ENCODE results near the gene AARS2.

- TF ChIP-seq CTCF (IDR thresholded peaks at IDR 0.05; ENCODE audit: low read depth, low read length, poor library complexity, severe bottlenecking) (no peak), EZH2phosphoT487 (IDR thresholded peaks at IDR 0.05; ENCODE audit: borderline replicate concordance, low read length) (no peak)
Observed at GRCh38 chr6:44356487-44356886, 43.3 kb upstream of the AARS2 start.
